BE2C (cell line): ENCODE data around the gene SPO11.
A peak's percentile ranks its signal among the peaks of the same experiment; 100 is the strongest.
"Not testable (repeated sequence)": the region's sequence is repeated elsewhere in the genome, so short reads cannot be mapped to it uniquely, and the experiment has no call there.

ENCODE experiments used
- DNase-seq: peaks from one replicate; pipeline ENCODE4 v3.0.0-alpha.2; 2020
- H3K27me3 ChIP-seq: fragments of 250-450 bp; sonication (Bioruptor Pico); 2 replicates; pipeline ENCODE4 v1.5.1; 2020; ENCODE audit warnings: mild to moderate bottlenecking
- H3K36me3 ChIP-seq: fragments of 250-450 bp; sonication (Bioruptor Pico); 2 replicates; pipeline ENCODE4 v1.5.1; 2020; ENCODE audit warnings: mild to moderate bottlenecking
- H3K4me1 ChIP-seq: fragments of 250-450 bp; sonication (Bioruptor Pico); 2 replicates; pipeline ENCODE4 v1.5.1; 2020
- H3K4me3 ChIP-seq: 2 replicates; pipeline ENCODE4 v1.5.1; 2011; ENCODE audit warnings: low read depth, low read length
- H3K9me3 ChIP-seq: fragments of 250-450 bp; sonication (Bioruptor Pico); 2 replicates; pipeline ENCODE4 v1.5.1; 2020
- TF ChIP-seq, protein P1 (sequence below): IDR thresholded peaks from 2 replicates; pipeline ENCODE4 v1.5.1; 2012; ENCODE audit warnings: mild to moderate bottlenecking, low read depth, low read length

The SPO11 gene

DNA sequence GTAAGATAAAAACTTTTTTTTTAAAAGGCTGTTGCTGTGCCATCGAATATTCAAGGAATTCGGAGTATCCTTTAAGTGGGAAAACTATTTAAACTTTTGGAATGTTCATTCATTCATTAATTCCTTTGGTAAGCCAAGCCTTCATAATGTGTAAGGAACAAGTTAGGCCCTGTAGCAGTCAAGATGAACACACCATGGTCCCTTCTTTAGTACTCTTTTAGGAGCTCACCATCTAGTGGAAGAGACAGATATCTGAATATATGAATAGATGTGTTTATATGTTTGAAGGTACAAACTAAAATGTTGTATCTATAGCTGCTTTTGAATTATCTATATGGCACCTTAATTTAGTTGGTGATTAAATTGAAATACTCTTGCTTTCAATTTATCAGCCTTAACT, 5.8 kb downstream of the SPO11 start:
- Histone ChIP-seq H3K4me1 (no peaks in the 10 kb centered on the region), H3K27me3 (peaks cover 18% of the 10 kb centered on the region), H3K4me3 (no peak overlapping the region), H3K36me3 (no peaks in the 10 kb centered on the region), H3K9me3 (no peaks in the 10 kb centered on the region)
- TF ChIP-seq, protein P1, sequence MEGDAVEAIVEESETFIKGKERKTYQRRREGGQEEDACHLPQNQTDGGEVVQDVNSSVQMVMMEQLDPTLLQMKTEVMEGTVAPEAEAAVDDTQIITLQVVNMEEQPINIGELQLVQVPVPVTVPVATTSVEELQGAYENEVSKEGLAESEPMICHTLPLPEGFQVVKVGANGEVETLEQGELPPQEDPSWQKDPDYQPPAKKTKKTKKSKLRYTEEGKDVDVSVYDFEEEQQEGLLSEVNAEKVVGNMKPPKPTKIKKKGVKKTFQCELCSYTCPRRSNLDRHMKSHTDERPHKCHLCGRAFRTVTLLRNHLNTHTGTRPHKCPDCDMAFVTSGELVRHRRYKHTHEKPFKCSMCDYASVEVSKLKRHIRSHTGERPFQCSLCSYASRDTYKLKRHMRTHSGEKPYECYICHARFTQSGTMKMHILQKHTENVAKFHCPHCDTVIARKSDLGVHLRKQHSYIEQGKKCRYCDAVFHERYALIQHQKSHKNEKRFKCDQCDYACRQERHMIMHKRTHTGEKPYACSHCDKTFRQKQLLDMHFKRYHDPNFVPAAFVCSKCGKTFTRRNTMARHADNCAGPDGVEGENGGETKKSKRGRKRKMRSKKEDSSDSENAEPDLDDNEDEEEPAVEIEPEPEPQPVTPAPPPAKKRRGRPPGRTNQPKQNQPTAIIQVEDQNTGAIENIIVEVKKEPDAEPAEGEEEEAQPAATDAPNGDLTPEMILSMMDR, result 0 out of 2 replicates have a peak, but pooled peaks have one; percentile 10
- DNase-seq, result no peak

DNA sequence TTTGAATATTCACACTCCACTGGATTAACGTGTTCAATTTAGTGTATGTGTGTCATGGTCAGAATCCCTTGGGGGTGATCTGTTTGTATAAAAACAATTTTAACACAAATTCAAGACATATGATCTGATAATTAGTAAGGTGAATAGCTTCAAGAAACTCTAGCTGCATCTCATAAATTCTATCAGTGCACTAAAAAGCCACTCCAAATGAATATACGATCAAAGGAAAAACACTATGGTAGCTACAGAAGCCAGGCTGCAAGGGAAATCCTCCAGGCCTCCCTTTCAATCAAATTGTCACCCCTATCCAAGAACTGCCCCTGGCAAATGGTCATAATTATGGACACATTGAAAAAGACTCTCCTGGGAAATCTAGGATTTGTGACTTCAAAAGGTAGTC, 12.1 kb downstream of the SPO11 start:
- no peak for DNase-seq
- Histone ChIP-seq H3K27me3 (peaks cover 2% of the 10 kb centered on the region), H3K9me3 (no peaks in the 10 kb centered on the region), H3K4me1 (no peaks in the 10 kb centered on the region), H3K4me3 (no peak overlapping the region), H3K36me3 (no peaks in the 10 kb centered on the region)
- TF ChIP-seq, protein P1, result no peak

DNA sequence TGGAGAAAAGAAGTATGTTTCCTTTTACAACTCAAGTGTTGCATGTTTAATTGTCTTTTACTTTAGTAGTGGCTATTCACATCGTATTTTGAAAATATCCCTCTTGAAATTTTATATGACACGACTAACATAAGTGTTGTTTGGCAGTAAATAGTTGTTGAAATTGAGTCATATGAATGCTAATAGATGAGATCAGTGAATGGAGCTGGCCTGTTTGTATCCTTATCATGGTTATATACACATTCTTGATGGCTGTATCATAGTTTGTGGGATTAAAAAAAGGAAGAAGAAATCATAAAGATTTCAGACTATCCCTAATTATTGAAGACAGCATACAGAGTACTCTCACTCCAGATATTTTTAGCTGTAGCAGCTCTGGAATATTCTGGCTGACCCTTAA, 13.2 kb downstream of the SPO11 start:
- Histone ChIP-seq H3K4me1 (no peaks in the 10 kb centered on the region), H3K4me3 (no peak overlapping the region), H3K36me3 (no peaks in the 10 kb centered on the region), H3K9me3 (no peaks in the 10 kb centered on the region), H3K27me3 (no peaks in the 10 kb centered on the region; the same call in 1 of the 2 replicates)
- TF ChIP-seq, protein P1, result no peak
- no peak for DNase-seq

DNA sequence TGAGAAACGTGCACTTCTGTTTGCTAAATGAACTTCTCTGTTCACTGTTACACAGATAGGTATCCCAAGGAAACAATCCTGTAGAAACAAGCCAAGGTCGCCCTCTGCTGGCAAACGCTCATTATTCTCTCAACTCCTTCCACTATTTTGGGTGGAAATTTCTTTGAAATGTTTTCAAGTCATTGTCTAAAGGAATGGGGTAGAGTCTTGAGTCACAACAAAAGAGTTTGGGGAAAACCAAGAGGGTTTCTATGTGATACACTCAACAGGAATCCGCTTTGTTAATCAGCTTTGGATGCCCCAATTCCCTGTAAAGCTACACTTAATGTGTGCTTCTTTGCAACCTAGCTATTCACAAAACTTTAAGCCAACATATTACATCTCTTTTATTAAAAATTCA, 16.9 kb downstream of the SPO11 start:
- Histone ChIP-seq H3K4me1 (no peaks in the 10 kb centered on the region), H3K9me3 (no peaks in the 10 kb centered on the region), H3K36me3 (no peaks in the 10 kb centered on the region), H3K27me3 (no peaks in the 10 kb centered on the region), H3K4me3 (no peak overlapping the region)
- peak; percentile 79 for DNase-seq
- TF ChIP-seq, protein P1, result peak; percentile 82

DNA sequence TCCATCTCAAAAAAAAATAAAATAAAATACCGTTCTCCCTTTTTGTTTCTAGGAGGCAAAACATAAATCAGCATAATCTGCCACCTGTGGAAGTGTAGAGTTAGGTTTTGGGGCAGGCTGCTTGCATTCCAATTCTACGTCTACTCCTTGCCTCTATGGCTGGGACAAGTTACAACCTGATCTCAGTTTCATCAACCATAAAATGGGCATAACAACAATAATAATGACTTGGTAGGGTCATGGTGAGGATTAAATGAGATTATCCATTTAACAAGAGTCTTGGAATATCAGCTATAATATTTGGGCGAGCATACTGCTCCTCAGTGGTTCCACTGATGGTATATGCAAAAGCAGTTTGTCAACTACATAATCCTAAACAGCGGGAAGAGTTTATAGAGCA, 17.8 kb downstream of the SPO11 start:
- H3K9me3 ChIP-seq, result no peaks in the 10 kb centered on the region

DNA sequence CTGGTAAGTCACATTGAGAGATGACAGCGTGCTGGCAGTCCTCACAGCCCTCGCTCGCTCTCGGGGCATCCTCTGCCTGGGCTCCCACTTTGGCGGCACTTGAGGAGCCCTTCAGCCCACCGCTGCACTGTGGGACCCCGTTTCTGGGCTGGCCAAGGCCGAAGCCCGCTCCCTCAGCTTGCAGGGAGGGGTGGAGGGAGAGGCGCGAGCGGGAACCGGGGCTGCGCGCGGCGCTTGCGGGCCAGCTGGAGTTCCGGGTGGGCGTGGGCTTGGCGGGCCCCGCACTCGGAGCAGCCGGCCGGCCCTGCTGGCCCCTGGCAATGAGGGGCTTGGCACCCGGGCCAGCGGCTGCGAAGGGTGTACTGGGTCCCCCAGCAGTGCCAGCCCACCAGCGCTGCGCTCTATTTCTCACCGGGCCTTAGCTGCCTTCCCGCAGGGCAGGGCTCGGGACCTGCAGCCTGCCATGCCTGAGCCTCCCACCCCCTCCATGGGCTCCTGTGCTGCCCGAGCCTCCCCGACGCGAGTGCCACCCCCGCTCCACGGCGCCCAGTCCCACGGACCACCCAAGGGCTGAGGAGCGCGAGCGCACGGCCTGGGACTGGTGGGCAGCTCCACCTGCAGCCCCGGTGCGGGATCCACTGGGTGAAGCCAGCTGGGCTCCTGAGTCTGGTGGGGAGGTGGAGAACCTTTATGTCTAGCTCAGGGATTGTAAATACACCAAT, 18.8 kb downstream of the SPO11 start:
- not testable (repeated sequence) for H3K4me1 ChIP-seq, DNase-seq, H3K4me3 ChIP-seq, H3K27me3 ChIP-seq, H3K9me3 ChIP-seq, H3K36me3 ChIP-seq

More for the DNA sequence above, 17.8 kb downstream of the SPO11 start:
- TF ChIP-seq, protein P1, result no peak
- DNase-seq, result no peak
- H3K4me3 ChIP-seq, result no peak overlapping the region
- H3K36me3 ChIP-seq, result no peaks in the 10 kb centered on the region
- no peaks in the 10 kb centered on the region for H3K4me1 ChIP-seq
- no peaks in the 10 kb centered on the region for H3K27me3 ChIP-seq

DNA sequence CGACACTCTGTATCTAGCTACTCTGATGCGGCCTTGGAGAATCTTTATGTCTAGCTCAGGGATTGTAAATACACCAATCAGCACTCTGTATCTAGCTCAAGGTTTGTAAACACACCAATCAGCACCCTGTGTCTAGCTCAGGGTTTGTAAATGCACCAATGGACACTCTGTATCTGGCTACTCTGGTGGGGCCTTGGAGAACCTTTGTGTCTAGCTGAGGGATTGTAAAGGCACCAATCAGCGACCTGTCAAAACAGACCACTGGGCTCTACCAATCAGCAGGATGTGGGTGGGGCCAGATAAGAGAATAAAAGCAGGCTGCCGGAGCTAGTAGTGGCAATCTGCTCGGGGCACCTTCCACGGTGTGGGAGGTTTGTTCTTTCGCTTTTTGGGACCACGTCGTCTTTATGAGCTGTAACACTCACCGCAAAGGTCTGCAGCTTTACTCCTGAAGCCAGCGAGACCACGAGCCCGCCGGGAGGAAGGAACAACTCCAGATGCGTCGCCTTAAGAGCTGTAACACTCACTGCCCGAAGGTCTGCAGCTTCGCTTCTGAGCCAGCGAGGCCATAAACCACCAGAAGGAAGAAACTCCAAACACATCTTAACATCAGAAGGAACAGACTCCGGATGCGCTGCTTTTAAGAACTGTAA, 19.4 kb downstream of the SPO11 start:
- not testable (repeated sequence) for H3K36me3 ChIP-seq, H3K9me3 ChIP-seq, H3K27me3 ChIP-seq, H3K4me1 ChIP-seq, DNase-seq, H3K4me3 ChIP-seq
